NCI-H2227 treated with DMSO at 0.1 percent for 48 hours (cell line): ENCODE data around the gene ABCF3.

Experiments
- DNase-seq: peaks from one replicate; lab custom pipeline; 2025; lab: John Stamatoyannopoulos, UW

ABCF3 gene

DNA sequence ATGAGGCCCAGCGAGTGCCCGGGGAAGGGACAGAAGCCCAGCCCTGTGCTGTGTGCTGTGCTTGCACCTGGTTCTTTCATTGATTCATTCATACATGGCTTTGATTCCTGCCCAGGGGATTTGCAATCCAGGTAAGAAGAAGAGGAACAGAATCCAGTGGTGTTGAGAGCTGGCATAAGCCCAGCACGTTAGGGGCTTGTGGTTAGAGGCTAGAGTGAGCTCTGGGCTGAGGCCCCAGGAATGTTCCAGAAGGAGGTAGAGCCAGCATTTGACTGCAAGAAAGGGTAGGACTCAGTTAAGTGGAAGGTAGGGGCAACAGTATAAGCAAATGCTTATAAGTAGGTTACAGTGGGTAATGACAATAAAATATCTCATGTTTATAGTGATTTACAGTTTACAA is 45.7 kb downstream of the ABCF3 start:
- DNase-seq = no peak

DNA sequence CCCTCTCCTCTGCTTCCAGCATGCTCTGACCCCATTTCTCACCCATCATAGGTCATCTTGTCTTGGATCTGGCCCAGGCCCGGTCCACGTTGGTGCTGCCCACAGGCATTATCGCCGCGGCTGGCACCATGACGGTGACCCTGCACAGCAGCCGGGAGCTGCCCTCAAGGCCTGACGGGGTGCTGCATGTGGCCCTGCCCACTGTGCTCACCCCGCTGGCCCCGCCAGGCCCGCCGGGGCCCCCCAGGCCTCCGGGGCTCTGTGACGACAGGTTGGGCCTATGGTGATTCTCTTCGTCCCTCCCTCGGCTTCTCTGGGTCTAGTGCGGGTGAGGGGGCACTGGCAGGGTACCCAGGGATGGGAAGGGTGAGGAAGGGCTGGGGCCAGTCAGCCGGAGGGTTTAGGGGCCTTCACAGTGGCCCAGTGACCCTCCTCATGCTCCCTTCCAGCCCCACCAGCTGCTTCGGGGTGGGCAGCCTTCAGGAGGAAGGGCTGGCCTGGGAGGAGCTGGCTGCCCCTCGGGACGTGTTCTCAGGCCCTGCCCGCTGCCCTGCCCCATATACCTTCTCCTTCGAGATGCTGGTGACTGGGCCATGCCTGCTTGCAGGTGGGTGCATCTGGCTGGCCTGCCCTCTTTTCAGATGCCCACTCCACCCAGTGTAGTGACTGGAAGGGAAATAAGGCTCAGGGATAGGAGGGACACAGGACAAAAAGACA is 47.3 kb downstream of the ABCF3 start:
- DNase-seq = no peak

DNA sequence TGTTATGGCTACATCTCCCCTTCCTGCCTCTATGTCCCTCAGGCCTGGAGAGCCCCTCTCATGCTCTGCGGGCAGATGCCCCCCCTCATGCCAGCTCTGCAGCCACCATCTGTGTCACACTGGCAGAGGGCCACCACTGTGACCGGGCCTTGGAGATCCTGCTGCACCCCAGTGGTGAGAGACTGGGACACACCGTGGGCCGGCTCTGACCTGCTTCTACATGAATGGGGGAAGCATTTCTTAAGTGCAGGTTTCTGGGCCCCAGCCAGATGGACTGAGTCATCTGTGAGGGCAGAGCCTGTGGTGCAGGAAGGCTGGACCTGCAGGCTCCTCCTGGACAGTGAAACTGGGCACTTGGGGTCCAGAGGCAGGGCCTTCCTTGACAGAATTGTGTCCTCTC is 48.2 kb downstream of the ABCF3 start:
- no peak for DNase-seq

DNA sequence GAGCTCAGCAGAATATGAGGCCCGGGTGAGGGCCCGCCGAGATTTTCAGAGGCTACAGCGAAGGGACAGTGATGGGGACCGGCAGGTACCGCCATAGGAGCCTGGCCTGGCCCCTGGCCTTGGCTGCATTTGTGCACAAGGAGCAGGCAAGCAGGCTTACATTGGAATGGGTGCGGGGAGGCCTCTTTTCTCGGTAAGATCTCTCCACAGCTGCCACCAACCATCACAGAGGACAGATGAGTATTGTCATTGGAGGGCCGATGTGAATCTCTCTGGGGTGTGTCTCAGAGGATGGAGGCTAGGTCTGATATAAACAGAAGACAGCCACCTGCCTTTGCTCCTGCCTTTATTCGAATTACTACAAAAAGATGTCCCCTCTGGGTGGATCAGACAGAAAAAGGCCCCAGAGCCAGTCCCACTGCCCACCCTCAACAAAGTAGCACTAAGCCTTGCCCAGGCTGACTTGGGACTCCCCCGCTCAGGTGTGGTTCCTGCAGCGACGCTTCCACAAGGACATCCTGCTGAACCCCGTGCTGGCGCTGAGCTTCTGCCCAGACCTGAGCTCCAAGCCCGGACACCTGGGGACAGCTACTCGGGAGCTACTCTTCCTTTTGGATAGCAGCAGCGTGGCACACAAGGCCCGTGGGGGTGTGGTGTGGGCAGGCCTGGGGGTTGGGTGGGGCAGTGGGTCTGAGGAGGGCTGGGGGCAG is 48.8 kb downstream of the ABCF3 start:
- no peak for DNase-seq

DNA sequence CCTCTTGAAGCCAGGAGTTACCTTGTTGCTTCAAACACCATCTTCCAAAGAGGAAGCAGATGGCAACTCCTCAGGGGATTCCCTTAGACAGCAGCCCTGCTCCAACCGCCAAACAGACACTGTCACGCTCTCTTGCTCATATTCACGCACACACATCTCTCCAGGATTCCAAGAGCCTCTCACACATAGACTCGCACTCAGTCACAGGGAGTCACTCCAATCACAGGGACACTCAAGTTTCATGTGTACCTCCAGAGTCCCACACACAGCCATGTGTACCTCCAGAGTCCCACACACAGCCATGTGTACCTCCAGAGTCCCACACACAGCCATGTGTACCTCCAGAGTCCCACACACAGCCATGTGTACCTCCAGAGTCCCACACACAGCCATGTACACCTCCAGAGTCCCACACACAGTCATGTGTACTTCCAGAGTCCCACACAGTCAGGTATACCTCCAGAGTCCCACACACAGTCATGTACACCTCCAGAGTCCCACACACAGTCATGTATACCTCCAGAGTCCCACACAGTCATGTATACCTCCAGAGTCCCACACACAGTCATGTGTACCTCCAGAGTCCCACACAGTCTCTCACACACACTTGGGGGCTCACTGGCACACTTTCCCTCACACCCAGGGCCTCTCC is 49.5 kb downstream of the ABCF3 start:
- DNase-seq = no peak

DNA sequence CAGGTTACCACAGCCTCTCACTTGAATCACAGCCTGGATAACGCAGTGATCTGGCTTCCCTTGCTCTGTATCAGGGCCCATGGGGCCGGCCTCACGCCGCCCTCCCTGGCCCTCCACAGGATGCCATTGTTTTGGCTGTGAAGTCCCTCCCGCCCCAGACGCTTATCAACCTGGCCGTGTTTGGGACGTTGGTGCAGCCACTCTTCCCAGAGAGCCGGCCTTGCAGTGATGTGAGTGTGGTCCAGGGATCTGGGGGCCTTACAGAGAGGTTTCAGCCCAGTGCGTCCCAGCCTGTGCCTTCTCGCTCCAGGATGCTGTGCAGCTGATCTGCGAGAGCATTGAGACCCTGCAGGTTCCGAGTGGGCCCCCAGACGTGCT is 50.0 kb downstream of the ABCF3 start:
- DNase-seq = no peak

DNA sequence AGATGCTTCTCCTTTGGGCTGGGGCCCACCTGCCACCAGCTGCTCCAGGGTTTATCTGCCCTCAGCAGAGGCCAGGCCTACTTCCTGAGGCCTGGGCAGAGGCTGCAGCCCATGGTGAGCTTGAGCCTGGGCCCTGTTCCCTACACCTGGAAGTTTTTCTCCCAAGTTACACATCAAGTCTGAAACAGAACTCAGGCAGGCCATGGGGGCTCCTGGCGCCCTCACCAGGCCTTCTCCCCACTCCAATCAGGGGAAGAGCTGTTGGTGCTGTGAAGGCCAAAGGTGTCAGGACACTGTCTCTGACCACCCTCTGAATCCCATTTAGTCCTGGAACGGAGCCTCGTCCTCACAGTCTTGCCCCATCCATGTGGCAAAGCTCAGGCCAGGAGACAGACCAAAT is 50.6 kb downstream of the ABCF3 start:
- DNase-seq = no peak

DNA sequence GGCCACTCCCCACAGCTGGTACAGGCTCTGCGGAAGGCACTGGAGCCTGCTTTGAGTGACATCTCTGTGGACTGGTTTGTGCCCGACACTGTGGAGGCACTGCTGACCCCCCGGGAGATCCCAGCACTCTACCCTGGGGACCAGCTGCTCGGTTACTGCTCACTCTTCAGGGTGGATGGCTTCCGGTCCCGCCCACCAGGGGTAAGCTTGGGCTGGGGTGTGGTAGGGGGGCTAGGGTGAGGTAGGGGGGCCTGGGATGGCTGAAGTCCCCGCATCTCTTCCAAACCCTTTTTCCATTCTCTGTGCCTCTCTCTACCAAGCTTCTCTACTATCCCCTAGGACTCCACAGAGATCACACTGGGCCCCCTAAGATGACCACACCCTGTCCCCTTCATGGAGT is 51.2 kb downstream of the ABCF3 start:
- no peak for DNase-seq

DNA sequence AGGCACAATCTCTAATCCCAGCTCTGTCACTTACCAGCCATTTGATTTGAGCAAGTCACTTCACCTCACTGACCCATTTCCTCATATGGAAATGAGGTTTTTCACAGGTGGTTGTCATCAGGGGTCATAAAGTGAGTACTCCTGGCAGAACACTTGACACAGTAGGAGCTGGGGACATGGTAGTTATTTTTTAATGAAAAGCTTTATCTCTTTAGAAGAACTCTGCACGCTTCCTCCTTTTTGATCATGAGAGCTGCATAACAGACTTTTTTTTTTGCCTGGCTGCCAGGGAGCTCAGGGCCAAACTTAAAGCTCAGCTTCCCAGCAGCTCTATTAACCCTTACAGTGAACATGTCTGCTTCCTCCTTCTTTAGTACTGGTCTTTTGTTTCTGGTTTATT is 51.8 kb downstream of the ABCF3 start:
- no peak for DNase-seq

DNA sequence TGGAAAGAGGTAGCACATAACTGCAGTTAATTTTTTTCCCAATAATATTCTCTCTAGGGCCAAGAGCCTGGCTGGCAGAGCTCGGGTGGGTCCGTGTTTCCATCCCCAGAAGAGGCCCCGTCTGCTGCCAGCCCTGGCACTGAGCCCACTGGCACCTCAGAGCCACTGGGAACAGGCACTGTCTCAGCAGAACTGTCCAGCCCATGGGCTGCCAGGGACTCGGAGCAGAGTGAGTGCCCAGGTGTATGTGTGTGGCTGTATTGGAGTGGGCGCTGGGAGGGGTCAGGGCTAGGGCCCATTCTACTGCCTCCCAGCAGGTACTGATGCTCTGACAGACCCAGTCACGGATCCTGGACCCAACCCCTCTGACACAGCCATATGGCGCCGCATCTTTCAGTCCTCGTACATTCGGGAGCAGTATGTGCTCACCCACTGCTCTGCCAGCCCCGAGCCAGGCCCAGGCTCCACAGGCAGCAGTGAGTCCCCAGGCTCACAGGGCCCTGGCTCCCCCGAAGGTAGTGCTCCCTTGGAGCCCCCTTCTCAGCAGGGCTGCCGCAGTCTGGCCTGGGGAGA is 52.3 kb downstream of the ABCF3 start:
- no peak for DNase-seq

DNA sequence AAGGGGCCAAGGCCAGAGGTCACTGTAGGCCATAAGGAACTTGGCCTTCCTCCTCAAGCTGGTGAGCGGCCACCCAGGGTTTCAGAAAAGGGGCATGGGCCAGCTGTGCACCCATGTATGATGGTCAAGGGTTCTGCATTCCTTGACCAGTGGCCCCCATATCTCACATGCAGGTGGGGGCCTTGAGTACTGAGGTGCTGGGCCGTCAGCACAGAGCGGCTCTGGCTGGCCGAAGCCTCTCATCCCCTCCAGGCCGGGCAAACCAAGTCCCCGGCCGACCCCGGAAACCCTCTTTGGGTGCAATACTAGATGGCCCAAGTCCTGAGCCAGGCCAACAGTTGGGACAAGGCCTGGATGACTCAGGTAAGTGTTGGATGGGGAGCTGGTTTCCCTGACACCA is 53.2 kb downstream of the ABCF3 start:
- no peak for DNase-seq

DNA sequence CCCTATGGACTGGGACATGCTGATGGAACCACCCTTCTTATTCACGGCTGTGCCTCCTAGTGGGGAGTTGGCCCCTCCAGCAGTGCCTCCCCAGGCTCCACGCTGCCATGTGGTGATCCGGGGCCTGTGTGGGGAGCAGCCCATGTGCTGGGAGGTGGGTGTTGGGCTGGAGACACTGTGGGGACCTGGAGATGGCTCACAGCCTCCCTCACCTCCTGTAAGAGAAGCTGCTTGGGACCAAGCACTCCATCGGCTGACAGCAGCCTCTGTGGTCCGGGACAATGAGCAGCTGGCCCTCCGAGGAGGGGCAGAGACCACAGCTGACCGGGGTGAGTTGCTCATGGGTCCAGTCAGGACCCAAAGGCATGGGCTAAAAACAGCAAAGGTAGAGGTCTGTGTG is 53.7 kb downstream of the ABCF3 start:
- DNase-seq = no peak

DNA sequence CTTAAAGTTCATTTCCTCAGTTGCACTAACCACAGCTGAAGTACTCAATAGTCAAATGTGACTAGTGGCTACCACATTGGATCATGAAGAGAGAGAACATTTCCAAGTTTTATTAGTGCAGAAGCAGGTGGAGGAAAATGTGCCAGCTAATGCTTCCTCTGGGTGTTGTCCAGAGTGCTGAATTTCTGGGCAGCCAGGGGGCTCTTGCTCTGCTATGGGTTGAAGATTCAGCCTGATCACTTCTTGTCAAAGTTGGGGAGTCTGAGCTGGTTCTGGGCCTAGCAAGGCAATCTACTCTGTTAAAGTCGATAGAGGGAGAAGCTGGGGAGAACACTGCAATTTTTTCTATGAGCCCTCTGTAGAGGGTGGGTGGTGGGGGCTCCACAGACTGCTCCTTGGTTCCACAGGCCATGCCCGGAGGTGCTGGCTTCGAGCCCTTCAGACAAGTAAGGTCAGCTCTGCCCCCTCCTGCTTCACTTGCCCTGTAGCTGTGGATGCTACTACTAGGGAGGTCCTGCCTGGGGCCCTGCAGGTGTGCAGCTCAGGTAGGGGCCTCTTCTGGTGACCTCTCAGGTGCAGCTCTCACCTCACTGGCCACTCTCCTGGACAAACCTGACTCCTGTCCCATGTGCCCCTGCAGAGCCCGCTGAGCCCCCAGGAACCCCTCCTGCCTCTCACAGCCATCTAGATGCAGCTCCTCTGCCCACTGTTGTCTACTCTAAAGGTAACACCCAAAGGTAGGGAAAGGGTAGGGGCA is 54.6 kb downstream of the ABCF3 start:
- no peak for DNase-seq

DNA sequence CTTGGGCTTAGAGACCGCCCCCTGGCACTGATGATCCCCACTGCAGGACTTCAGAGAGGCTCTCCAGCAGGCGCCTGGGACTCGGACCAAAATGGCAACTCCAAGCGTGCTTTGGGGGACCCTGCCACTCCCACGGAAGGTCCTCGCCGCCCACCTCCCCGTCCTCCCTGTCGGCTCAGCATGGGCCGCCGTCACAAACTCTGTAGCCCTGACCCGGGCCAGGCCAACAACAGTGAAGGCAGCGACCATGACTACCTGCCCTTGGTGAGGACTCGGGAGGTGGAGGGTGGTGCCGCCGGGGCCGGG is 55.1 kb downstream of the ABCF3 start:
- no peak for DNase-seq

DNA sequence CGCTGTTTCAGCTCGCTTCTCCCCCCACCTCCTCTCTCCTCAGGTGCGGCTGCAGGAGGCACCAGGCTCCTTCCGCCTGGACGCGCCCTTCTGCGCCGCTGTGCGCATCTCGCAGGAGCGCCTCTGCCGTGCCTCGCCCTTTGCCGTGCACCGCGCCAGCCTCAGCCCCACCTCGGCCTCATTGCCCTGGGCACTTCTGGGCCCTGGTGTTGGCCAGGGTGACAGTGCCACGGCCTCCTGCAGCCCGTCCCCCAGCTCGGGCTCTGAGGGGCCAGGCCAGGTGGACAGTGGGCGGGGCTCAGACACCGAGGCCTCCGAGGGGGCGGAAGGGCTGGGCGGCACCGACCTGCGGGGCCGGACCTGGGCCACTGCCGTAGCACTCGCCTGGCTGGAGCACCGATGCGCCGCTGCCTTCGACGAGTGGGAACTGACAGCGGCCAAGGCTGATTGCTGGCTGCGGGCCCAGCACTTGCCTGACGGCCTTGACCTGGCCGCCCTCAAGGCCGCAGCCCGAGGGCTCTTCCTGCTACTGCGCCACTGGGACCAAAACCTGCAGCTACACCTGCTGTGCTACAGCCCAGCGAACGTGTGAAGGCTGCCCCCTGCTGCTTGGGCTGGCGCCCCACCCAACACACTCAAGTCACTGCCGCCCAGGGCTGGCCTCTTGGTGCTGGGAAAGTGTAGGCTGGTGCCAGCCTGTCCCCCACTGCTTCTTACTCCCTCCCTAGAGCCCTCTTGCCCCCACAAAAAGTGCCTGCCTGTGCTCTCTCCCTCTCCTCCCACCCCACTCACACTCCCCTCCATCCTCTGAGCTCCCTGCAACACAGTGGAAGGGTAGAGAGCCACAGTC is 55.7 kb downstream of the ABCF3 start:
- no peak for DNase-seq

DNA sequence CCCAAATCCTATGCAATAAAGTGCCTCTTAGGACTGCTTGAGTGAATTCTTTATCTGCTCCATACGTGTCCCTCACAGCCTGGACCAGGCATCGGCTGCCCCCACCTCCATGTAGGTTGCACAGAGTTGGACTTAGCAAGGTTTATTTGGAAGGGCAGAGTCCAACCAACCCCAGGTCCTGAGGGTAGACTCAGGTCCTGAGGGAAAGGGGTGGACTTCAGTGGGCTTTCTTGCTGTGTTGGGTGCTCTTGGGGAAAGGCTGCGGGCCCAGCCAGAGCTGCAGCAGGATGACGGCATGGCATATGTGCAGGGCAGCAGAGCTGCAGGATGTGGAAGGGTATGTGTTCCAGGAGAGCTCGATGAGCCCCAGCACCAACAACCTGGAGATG is 56.3 kb downstream of the ABCF3 start:
- DNase-seq = no peak
